SK-N-SH (cell line): ENCODE results near the gene WDR27. TPM values are rescaled to one million over a fixed set of nuclear protein-coding genes. Genes with fewer than 3 reads are reported as not detected.

ENCODE experiments used
- CTCF ChIA-PET: fragments of 300-600, 350-600 bp; formaldehyde crosslinking; extraction: SDS; loops from one replicate; lab custom pipeline; 2021; lab: Yijun Ruan, JAX
- POLR2A ChIA-PET: fragments of 350-600 bp; sonication (Branson Sonifier 250); formaldehyde crosslinking; extraction: SDS; loops from one replicate; lab custom pipeline; 2020; ENCODE audit warnings: antibody characterized with exemption, inconsistent platforms; lab: Yijun Ruan, JAX
- DNase-seq: peaks from one replicate; pipeline ENCODE4 v3.0.0; 2012
- H2AFZ ChIP-seq: fragments of 200-600 bp; sonication (generic); 2 replicates; pipeline ENCODE4 v1.8.1; 2016; ENCODE audit warnings: antibody characterized with exemption, mild to moderate bottlenecking, low read depth
- H3F3A ChIP-seq: fragments of 200-600 bp; sonication (generic); replicated peaks from 2 replicates; pipeline ENCODE3; 2016; ENCODE audit warnings: antibody characterized with exemption, mild to moderate bottlenecking; ENCODE audit not compliant: insufficient read depth
- H3K27ac ChIP-seq, 2 experiments: fragments of 200-500 bp in 1 of 2; fragments of 200-600 bp in 1 of 2; sonication (Bioruptor generic) in 1 of 2; sonication (generic), shearing (Covaris generic) in 1 of 2; 2 replicates each; pipeline versions ENCODE4 v1.5.1 to v1.6.1; 2014 to 2016; ENCODE audit warnings: low read depth in 2 of 2, inconsistent platforms in 1 of 2, low read length in 1 of 2, mild to moderate bottlenecking in 1 of 2, mixed read lengths in 1 of 2
- H3K27me3 ChIP-seq: fragments of 200-600 bp; sonication (generic), shearing (Covaris generic); 2 replicates; pipeline ENCODE4 v1.6.1; 2016; ENCODE audit warnings: mixed run types; ENCODE audit not compliant: insufficient read depth
- H3K36me3 ChIP-seq, 2 experiments: fragments of 200-500 bp in 1 of 2; fragments of 200-600 bp in 1 of 2; sonication (Bioruptor generic) in 1 of 2; sonication (generic) in 1 of 2; replicated peaks in 1 of 2; 2 replicates each; pipeline versions ENCODE3 to v1.5.1; 2014 to 2016; ENCODE audit warnings: low read length in 1 of 2, mild to moderate bottlenecking in 1 of 2; ENCODE audit not compliant: insufficient read depth in 2 of 2, control insufficient read depth in 1 of 2
- H3K4me1 ChIP-seq, 2 experiments: fragments of 200-500 bp in 1 of 2; fragments of 200-600 bp in 1 of 2; sonication (Bioruptor generic) in 1 of 2; sonication (generic), shearing (Covaris generic) in 1 of 2; 2 replicates each; pipeline versions ENCODE4 v1.5.1 to v1.6.1; 2014 to 2016; ENCODE audit warnings: low read depth in 1 of 2, low read length in 1 of 2, mixed run types in 1 of 2; ENCODE audit not compliant: insufficient read depth in 2 of 2, control insufficient read depth in 1 of 2
- H3K4me2 ChIP-seq: fragments of 200-600 bp; sonication (generic), shearing (Covaris generic); 2 replicates; pipeline ENCODE4 v1.6.1; 2017; ENCODE audit warnings: mixed run types
- H3K4me3 ChIP-seq, 2 experiments: fragments of 200-500 bp in 1 of 2; fragments of 200-600 bp in 1 of 2; sonication (Bioruptor generic) in 1 of 2; sonication (generic), shearing (Covaris generic) in 1 of 2; 2 replicates each; pipeline versions ENCODE4 v1.5.1 to v1.8.1; 2014 to 2016; ENCODE audit warnings: low read depth in 2 of 2, inconsistent platforms in 1 of 2, low read length in 1 of 2, mild to moderate bottlenecking in 1 of 2, mixed read lengths in 1 of 2, moderate library complexity in 1 of 2
- H3K79me2 ChIP-seq: fragments of 200-600 bp; sonication (generic); 2 replicates; pipeline ENCODE4 v1.8.1; 2017; ENCODE audit warnings: mild to moderate bottlenecking; ENCODE audit not compliant: insufficient read depth
- H3K9ac ChIP-seq: fragments of 200-600 bp; sonication (generic); 2 replicates; pipeline ENCODE4 v1.6.1; 2017; ENCODE audit warnings: mixed run types
- H3K9me2 ChIP-seq: fragments of 200-600 bp; sonication (generic); 2 replicates; pipeline ENCODE4 v1.6.1; 2017; ENCODE audit warnings: mixed run types
- H3K9me3 ChIP-seq: fragments of 200-600 bp; sonication (generic); 2 replicates; pipeline ENCODE4 v1.6.1; 2017; ENCODE audit warnings: mixed run types, mild to moderate bottlenecking, moderate library complexity
- H4K20me1 ChIP-seq: fragments of 200-600 bp; sonication (generic); 2 replicates; pipeline ENCODE4 v1.6.1; 2017; ENCODE audit warnings: mild to moderate bottlenecking, mixed run types; ENCODE audit not compliant: insufficient read depth
- CHD2 ChIP-seq: fragments of 150-350 bp; IDR thresholded peaks from 2 replicates; pipeline ENCODE4 v1.6.1; 2018; ENCODE audit warnings: low read length; ENCODE audit not compliant: partially characterized antibody
- ELF1 ChIP-seq: IDR thresholded peaks from 2 replicates; pipeline ENCODE4 v1.4.0; 2012
- FOSL2 ChIP-seq: IDR thresholded peaks from 2 replicates; pipeline ENCODE4 v1.4.0; 2012; ENCODE audit warnings: low read depth, mild to moderate bottlenecking, moderate library complexity, borderline replicate concordance
- JUND ChIP-seq: IDR thresholded peaks from 2 replicates; pipeline ENCODE4 v1.4.0; 2012
- MEF2A ChIP-seq: IDR thresholded peaks from 2 replicates; pipeline ENCODE4 v1.4.0; 2012; ENCODE audit warnings: low read depth, borderline replicate concordance
- MXI1 ChIP-seq: IDR thresholded peaks from 2 replicates; pipeline ENCODE4 v1.6.1; 2012; ENCODE audit warnings: mild to moderate bottlenecking, low read depth, low read length, improper control_type of control experiment
- NFIC ChIP-seq: IDR thresholded peaks from 2 replicates; pipeline ENCODE4 v1.4.0; 2012; ENCODE audit warnings: borderline replicate concordance
- NRF1 ChIP-seq: IDR thresholded peaks from 2 replicates; pipeline ENCODE4 v1.6.1; 2012; ENCODE audit warnings: low read depth, mild to moderate bottlenecking, low read length
- POLR2AphosphoS5 ChIP-seq: IDR thresholded peaks from 2 replicates; pipeline ENCODE4 v1.6.1; 2012; ENCODE audit warnings: low read depth, low read length
- RXRA ChIP-seq: IDR thresholded peaks from 2 replicates; pipeline ENCODE4 v1.4.0; 2012; ENCODE audit warnings: low read depth, mild to moderate bottlenecking, borderline replicate concordance
- TAF1 ChIP-seq: IDR thresholded peaks from 2 replicates; pipeline ENCODE4 v1.6.1; 2012; ENCODE audit warnings: low read depth, mild to moderate bottlenecking, low read length, moderate library complexity, borderline replicate concordance
- YY1 ChIP-seq: IDR thresholded peaks from 2 replicates; pipeline ENCODE4 v1.4.0; 2012; ENCODE audit warnings: low read depth, mild to moderate bottlenecking
- WGBS: methylation state at CpG from one replicate; pipeline ENCODE4 v1.1.6; 2017; ENCODE audit warnings: low lambda C conversion rate; 5-methylcytosine and 5-hydroxymethylcytosine counted together
- polyA plus RNA-seq, 3 experiments: library from polyadenylated mRNA; depleted of rRNA; stranded (reverse); fragments of >200 nt; gene quantifications; 2 replicates each; pipeline ENCODE4 v1.2.3, GENCODE V29; 2012
- TF ChIP-seq, protein P1 (sequence below): IDR thresholded peaks from 2 replicates; pipeline ENCODE4 v1.4.0; 2012; ENCODE audit warnings: low read depth, borderline replicate concordance
- TF ChIP-seq, protein P2 (sequence below): fragments of 150-350 bp; IDR thresholded peaks from 2 replicates; pipeline ENCODE4 v1.6.1; 2016; ENCODE audit warnings: mild to moderate bottlenecking, low read depth, low read length
- TF ChIP-seq, protein P3 (sequence below): fragments of 150-350 bp; IDR thresholded peaks from 2 replicates; pipeline ENCODE4 v1.6.1; 2017; ENCODE audit warnings: antibody characterized with exemption, low read length, low read depth, borderline replicate concordance

The WDR27 gene
- polyA plus RNA-seq, 1 of the 3 experiments (the other 2 are of a cell fraction), result 55.6 TPM

DNA sequence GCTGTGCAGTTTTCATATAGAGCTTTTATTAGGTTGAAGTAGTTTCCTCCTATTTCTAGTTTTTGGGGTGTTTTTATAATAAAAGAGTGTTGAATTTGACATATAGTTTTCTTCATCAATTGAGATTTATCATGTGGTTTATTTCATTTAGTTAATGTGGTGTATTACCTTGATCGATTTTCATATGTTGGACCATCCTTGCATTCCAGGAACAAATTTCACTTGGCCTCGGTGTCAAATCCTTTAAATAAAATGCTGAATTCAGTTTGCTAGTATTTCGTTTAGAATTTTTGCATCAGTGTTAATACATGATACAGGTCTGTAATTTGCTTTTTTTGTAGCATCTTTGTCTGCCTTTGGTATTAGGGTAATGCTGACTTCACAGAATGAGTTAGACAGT, 43.6 kb upstream of the WDR27 start:
- no peaks in the 10 kb centered on the region for H4K20me1 ChIP-seq
- POLR2A ChIA-PET, result no interaction called here
- TF ChIP-seq POLR2AphosphoS5 (no peak), NRF1 (no peak), MXI1 (no peak), ELF1 (no peak), MEF2A (no peak)
- TF ChIP-seq, protein P1, sequence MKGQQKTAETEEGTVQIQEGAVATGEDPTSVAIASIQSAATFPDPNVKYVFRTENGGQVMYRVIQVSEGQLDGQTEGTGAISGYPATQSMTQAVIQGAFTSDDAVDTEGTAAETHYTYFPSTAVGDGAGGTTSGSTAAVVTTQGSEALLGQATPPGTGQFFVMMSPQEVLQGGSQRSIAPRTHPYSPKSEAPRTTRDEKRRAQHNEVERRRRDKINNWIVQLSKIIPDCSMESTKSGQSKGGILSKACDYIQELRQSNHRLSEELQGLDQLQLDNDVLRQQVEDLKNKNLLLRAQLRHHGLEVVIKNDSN, result no peak
- TF ChIP-seq, protein P2, sequence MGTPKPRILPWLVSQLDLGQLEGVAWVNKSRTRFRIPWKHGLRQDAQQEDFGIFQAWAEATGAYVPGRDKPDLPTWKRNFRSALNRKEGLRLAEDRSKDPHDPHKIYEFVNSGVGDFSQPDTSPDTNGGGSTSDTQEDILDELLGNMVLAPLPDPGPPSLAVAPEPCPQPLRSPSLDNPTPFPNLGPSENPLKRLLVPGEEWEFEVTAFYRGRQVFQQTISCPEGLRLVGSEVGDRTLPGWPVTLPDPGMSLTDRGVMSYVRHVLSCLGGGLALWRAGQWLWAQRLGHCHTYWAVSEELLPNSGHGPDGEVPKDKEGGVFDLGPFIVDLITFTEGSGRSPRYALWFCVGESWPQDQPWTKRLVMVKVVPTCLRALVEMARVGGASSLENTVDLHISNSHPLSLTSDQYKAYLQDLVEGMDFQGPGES, result no peak
- TF ChIP-seq, protein P3, sequence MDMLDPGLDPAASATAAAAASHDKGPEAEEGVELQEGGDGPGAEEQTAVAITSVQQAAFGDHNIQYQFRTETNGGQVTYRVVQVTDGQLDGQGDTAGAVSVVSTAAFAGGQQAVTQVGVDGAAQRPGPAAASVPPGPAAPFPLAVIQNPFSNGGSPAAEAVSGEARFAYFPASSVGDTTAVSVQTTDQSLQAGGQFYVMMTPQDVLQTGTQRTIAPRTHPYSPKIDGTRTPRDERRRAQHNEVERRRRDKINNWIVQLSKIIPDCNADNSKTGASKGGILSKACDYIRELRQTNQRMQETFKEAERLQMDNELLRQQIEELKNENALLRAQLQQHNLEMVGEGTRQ, result no peak
- CTCF ChIA-PET, result no interaction called here
- no peaks in the 10 kb centered on the region for H3K9me2 ChIP-seq
- peaks cover 15% of the 10 kb centered on the region for H3K79me2 ChIP-seq
- H2AFZ ChIP-seq, result no peak overlapping the region
- peaks cover 0 to 6% of the 10 kb centered on the region in 2 experiments; a peak in 2 of 4 replicates for H3K4me1 ChIP-seq
- H3K36me3 ChIP-seq, result peaks cover 4 to 21% of the 10 kb centered on the region in 2 experiments
- no peak overlapping the region for H3K4me2 ChIP-seq
- WGBS, result 71% methylated on average over 3 of the region's 3 CpGs
- H3F3A ChIP-seq, result no peaks in the 10 kb centered on the region
- H3K27me3 ChIP-seq, result no peaks in the 10 kb centered on the region
- H3K27ac ChIP-seq, result no peak overlapping the region
- H3K9me3 ChIP-seq, result 0 out of 2 replicates have a peak, but pooled peaks cover 5% of the 10 kb centered on the region
- H3K9ac ChIP-seq, result no peak overlapping the region
- DNase-seq, result no peak
- no peak overlapping the region for H3K4me3 ChIP-seq

DNA sequence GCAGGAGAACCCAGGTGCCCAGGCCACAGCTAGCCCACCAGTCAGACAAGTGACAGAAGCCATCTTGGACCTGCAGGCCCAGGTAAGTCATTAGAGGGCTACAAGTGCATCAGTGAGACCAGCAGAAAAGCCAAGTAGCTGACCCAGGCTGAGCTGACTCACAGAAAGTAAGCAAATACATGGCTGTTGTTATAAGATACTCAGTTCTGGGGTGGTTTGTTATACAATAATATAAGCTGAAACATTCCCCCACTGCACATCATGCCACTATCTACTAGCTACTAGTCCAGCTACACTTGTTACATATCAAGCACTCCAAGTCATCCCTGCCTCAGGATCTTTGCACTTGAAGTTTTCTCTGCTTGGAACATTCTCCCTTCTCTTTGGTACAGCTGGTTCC, 39.5 kb upstream of the WDR27 start:
- no peaks in the 10 kb centered on the region for H3F3A ChIP-seq
- TF ChIP-seq YY1, result no peak
- TF ChIP-seq FOSL2, result no peak
- TF ChIP-seq, protein P3, result no peak
- no peak for TF ChIP-seq RXRA
- TF ChIP-seq JUND, result no peak
- TF ChIP-seq CHD2, result no peak
- TF ChIP-seq NFIC, result no peak
- no peak for TF ChIP-seq TAF1
- H3K4me1 ChIP-seq, result no peaks in the 10 kb centered on the region
- CTCF ChIA-PET, result interaction anchor here (1.4 kb wide), 1 partner anchor 9 kb away, joined by 6 read pairs; no protein-coding TSS in a partner anchor
- H3K4me3 ChIP-seq, result no peak overlapping the region
- H3K27me3 ChIP-seq, result no peaks in the 10 kb centered on the region
- POLR2A ChIA-PET, result interaction anchor here (1.8 kb wide), 1 partner anchor 10 kb away, joined by 4 read pairs; the partner anchor contains the start of genes DYNLT2 and ERMARD
- H3K9me2 ChIP-seq, result no peaks in the 10 kb centered on the region
- no peak overlapping the region for H2AFZ ChIP-seq
- no peaks in the 10 kb centered on the region for H3K79me2 ChIP-seq
- H3K27ac ChIP-seq, result no peak overlapping the region
- no peak for DNase-seq
- H3K4me2 ChIP-seq, result no peak overlapping the region
- peaks cover 0 to 7% of the 10 kb centered on the region in 2 experiments for H3K36me3 ChIP-seq
- 0 out of 2 replicates have a peak, but pooled peaks cover 2% of the 10 kb centered on the region for H3K9me3 ChIP-seq
- no peaks in the 10 kb centered on the region for H4K20me1 ChIP-seq
- H3K9ac ChIP-seq, result no peak overlapping the region
